H1 (cell line): Measurements from ENCODE around the gene MKLN1.

Source experiments
- EZH2 ChIP-seq: fragments of 200-600 bp; sonication (generic); IDR thresholded peaks from 2 replicates; pipeline ENCODE4 v1.7.1; 2012; ENCODE audit warnings: low read depth, mild to moderate bottlenecking, moderate library complexity, low read length, inconsistent platforms; ENCODE audit not compliant: severe bottlenecking
- HDAC6 ChIP-seq: IDR thresholded peaks from one replicate; pipeline ENCODE4 v1.7.1; 2012; ENCODE audit warnings: low read depth, mild to moderate bottlenecking, inconsistent platforms, low read length, moderate library complexity
- TF ChIP-seq, protein P1 (sequence below), 3 experiments: IDR thresholded peaks; 1 replicate in 2 of 3; 2 replicates in 1 of 3; pipeline versions ENCODE4 v1.5.1 to v1.6.1; 2011; ENCODE audit warnings: low read length in 3 of 3, mild to moderate bottlenecking in 3 of 3, inconsistent platforms in 2 of 3, low read depth in 1 of 3, moderate library complexity in 1 of 3; ENCODE audit not compliant: insufficient read depth in 1 of 3; ENCODE audit errors: control extremely low read depth in 1 of 3

DNA sequence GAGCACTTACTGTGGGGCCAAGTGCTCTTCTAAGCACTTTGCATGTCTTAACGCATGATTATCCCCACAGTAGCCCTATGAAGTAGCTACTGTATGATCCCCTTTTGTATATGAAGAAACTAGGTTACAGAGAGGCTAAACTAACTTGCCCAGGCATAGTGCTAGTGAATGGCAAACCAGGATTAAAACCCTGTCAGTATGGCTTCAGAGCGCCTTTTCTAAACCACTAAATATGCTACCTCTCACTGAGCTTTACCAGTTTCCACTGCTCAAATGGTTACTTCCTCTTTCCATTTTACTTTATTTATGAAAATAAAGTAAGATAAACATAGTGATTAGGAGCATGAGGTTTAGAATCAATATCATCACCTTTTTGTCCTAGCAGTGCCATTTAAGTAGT lies 155.1 kb downstream of the MKLN1 start:
- TF ChIP-seq EZH2, result no peak
- TF ChIP-seq, protein P1, sequence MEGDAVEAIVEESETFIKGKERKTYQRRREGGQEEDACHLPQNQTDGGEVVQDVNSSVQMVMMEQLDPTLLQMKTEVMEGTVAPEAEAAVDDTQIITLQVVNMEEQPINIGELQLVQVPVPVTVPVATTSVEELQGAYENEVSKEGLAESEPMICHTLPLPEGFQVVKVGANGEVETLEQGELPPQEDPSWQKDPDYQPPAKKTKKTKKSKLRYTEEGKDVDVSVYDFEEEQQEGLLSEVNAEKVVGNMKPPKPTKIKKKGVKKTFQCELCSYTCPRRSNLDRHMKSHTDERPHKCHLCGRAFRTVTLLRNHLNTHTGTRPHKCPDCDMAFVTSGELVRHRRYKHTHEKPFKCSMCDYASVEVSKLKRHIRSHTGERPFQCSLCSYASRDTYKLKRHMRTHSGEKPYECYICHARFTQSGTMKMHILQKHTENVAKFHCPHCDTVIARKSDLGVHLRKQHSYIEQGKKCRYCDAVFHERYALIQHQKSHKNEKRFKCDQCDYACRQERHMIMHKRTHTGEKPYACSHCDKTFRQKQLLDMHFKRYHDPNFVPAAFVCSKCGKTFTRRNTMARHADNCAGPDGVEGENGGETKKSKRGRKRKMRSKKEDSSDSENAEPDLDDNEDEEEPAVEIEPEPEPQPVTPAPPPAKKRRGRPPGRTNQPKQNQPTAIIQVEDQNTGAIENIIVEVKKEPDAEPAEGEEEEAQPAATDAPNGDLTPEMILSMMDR (IDR thresholded peaks at IDR 0.05; ENCODE audit: control extremely low read depth in 1 of 3, insufficient read depth in 1 of 3, low read depth in 1 of 3, low read length in 3 of 3), result no peak
- no peak for TF ChIP-seq HDAC6
